Bronchial epithelial cell (primary cell): ENCODE results near the gene TRIM26. TPM values are rescaled to one million over a fixed set of nuclear protein-coding genes. Genes with fewer than 3 reads are reported as not detected.

Source experiments
- DNase-seq: peaks from one replicate; pipeline ENCODE4 v3.0.0-alpha.2; 2010; ENCODE audit warnings: low read depth
- FAIRE-seq: peaks from 2 replicates; lab custom pipeline; 2011; peaks lifted over from hg19 to GRCh38; lab: Jason Lieb, UNC
- H3K27me3 ChIP-seq: 2 replicates; pipeline ENCODE4 v1.5.1; 2011; ENCODE audit warnings: low read length; ENCODE audit not compliant: control insufficient read depth, insufficient read depth
- H3K36me3 ChIP-seq: 2 replicates; pipeline ENCODE4 v1.5.1; 2011; ENCODE audit warnings: low read length; ENCODE audit not compliant: control insufficient read depth, insufficient read depth
- H3K4me3 ChIP-seq: 2 replicates; pipeline ENCODE4 v1.5.1; 2011; ENCODE audit warnings: mild to moderate bottlenecking, low read depth, low read length, control low read depth
- total RNA-seq: library from RNA; depleted of rRNA; stranded (reverse); fragments of >200 nt; gene quantifications from 2 replicates; pipeline ENCODE4 v1.2.1, GENCODE V29; 2014
- TF ChIP-seq, protein P1 (sequence below): IDR thresholded peaks from 2 replicates; pipeline ENCODE4 v1.5.1; 2011; ENCODE audit warnings: mild to moderate bottlenecking, moderate library complexity, low read length, control low read depth, inconsistent platforms; ENCODE audit not compliant: insufficient read depth, severe bottlenecking

TRIM26 gene
- total RNA-seq, 1 donor from 2014 or later, result 24.7 TPM

DNA sequence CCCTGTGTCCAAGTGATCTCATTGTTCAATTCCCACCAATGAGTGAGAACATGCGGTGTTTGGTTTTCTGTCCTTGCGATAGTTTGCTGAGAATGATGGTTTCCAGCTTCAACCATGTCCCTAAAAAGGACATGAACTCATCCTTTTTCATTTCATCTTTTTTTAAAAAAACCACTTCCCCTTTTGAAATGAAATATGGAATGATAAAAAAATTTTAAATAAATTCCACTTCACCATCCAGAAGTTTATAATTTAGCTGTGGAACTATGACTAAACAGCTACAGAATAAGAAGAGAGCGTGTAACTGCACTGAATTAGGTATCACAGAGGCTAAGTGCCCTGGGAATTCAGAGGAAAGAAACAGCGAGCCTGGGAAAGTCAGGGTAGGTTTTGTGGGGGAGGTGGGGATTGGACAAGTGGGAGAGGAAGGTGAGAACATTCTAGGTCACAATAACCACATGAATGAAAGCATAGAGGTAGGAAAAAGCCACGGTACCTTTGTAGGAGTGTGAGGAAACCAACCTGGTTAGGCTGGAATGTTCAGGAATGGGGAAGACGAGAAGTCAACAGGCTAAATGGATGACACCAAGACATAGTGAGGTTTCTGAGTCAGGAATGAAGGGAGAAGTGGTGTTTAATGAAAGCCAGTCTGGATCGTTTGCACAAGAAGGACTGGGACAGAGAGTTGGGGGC, 63.2 kb downstream of the TRIM26 start:
- H3K27me3 ChIP-seq, result no peaks in the 10 kb centered on the region
- TF ChIP-seq, protein P1, sequence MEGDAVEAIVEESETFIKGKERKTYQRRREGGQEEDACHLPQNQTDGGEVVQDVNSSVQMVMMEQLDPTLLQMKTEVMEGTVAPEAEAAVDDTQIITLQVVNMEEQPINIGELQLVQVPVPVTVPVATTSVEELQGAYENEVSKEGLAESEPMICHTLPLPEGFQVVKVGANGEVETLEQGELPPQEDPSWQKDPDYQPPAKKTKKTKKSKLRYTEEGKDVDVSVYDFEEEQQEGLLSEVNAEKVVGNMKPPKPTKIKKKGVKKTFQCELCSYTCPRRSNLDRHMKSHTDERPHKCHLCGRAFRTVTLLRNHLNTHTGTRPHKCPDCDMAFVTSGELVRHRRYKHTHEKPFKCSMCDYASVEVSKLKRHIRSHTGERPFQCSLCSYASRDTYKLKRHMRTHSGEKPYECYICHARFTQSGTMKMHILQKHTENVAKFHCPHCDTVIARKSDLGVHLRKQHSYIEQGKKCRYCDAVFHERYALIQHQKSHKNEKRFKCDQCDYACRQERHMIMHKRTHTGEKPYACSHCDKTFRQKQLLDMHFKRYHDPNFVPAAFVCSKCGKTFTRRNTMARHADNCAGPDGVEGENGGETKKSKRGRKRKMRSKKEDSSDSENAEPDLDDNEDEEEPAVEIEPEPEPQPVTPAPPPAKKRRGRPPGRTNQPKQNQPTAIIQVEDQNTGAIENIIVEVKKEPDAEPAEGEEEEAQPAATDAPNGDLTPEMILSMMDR, result no peak
- DNase-seq (no peak), FAIRE-seq (no peak)
- H3K36me3 ChIP-seq, result no peaks in the 10 kb centered on the region
- no peak overlapping the region for H3K4me3 ChIP-seq

DNA sequence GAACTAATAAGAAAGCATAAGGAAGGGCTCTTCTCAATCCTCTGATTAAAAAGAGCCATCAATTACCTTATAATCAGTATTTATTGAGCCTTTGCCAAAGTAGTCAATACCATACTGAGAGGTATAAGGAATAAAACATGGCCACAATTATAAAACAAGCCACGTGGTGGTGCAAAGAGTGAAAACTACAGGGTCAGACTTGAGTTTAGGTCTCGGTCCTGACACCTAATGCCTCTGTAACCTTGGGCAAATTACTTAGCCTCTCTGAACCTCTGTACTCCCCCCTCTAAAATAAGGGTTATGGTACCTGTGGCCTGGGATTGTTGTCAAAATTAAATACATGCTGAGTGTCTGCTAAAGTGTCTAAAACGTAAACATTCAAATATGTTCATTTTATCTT, 64.0 kb downstream of the TRIM26 start:
- Histone ChIP-seq H3K27me3 (peaks cover 3% of the 10 kb centered on the region), H3K4me3 (no peak overlapping the region), H3K36me3 (no peaks in the 10 kb centered on the region)
- DNase-seq (no peak), FAIRE-seq (no peak)
- TF ChIP-seq, protein P1, result no peak

DNA sequence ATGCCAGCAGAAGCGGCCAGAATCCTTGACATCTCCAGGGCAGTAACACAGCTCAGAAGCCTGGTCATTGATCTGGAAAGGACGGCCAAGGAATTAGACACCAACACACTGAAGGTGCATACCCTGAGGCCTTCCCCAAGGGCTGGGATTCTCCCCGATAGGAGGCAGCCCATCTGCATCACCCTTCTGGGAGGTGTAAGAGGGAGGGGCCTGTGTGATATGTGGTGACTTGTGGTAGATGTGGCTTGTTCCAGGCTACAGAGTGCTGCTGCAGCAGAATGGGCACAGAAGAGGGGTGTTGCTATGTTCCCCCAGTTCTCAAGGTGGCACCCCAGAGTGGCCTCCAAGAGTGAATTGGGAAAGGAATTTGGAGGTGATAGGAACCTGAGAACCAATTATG, 66.1 kb downstream of the TRIM26 start:
- TF ChIP-seq, protein P1, result no peak
- no peaks in the 10 kb centered on the region for H3K36me3 ChIP-seq
- H3K4me3 ChIP-seq, result no peak overlapping the region
- DNase-seq (no peak), FAIRE-seq (no peak)
- H3K27me3 ChIP-seq, result peaks cover 5% of the 10 kb centered on the region

DNA sequence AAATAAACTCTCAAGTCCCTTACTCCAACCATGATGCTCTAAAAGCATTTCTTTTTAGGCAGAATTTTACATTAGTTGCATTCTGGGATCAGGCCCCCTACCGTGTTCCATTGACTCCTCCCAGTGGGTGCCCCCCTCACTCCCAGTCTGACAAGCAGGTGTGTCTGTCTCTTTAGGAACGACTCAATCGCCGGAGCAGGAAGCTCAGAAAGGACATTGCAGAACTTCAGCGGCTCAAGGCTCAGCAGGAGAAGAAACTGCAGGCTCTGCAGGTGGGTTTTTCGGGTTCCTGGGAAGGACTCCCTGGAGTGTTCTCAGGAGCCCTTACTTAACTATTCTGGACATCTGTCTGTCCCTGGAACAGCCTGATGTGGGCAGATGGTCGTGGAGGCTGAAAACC, 67.4 kb downstream of the TRIM26 start:
- Histone ChIP-seq H3K36me3 (no peaks in the 10 kb centered on the region), H3K27me3 (peaks cover 8% of the 10 kb centered on the region), H3K4me3 (no peak overlapping the region)
- DNase-seq (no peak), FAIRE-seq (no peak)
- TF ChIP-seq, protein P1, result no peak

DNA sequence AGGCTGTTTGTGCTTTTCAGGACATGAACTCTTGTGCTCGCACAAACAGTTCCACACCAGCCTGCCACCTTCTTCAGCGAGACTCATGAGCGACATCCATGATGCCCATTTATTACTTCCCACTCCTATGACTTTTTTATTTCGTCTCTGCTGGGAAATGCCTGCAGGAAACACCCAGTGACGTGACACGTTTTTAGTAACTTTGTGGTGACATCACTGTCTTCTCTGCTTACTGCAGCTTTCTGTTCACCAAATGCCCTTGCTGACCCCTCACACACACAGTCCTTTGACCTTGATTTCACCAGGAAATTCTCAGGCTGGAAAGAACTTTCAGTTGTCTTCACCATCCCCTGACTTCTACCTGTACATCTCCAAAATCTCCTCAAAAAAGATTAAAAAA, 68.4 kb downstream of the TRIM26 start:
- FAIRE-seq (no peak), DNase-seq (no peak)
- peaks cover 8% of the 10 kb centered on the region for H3K27me3 ChIP-seq
- H3K4me3 ChIP-seq, result no peak overlapping the region
- no peaks in the 10 kb centered on the region for H3K36me3 ChIP-seq
- TF ChIP-seq, protein P1, result no peak

DNA sequence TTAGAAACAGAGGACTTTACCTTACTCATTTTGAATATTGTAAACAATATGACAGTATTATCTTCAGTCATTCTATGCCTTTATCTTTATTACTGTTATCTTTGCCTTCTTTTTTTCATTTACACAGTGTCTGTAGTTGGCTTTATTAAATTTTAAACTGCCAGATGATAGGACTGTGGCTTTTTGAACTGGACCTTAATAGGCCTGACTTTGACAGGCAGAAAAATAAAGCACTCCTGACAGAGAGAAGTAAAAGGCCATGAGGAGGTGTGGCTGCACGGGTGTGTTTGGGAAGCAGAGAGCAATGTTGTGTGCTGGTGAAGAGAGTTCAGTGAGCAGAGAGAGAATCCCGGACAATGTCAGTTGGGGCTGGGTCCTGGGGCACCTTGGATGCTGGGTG, 69.4 kb downstream of the TRIM26 start:
- H3K4me3 ChIP-seq, result no peak overlapping the region
- TF ChIP-seq, protein P1, result no peak
- no peaks in the 10 kb centered on the region for H3K36me3 ChIP-seq
- DNase-seq, result no peak
- no peak for FAIRE-seq
- peaks cover 8% of the 10 kb centered on the region for H3K27me3 ChIP-seq
